GM12878 (cell line): Measurements from ENCODE around the gene SMARCA4. TPM values are rescaled to one million over a fixed set of nuclear protein-coding genes. Genes with fewer than 3 reads are reported as not detected.

Experiments
- ATAC-seq: fragments of 200-7000 bp; cut with Tn5 transposase; 3 replicates; pipeline ENCODE4 v1.9.1; 2020; ENCODE audit warnings: mild to moderate bottlenecking, moderate library complexity
- BruUV-seq: library from RNA; stranded (reverse); fragments of 400-500 nt; replicated peaks from 2 replicates; lab custom pipeline; 2021; lab: Mats Ljungman, UMichigan
- CTCF ChIA-PET: fragments of 300-600 bp; sonication (Branson Sonifier 250); formaldehyde crosslinking; extraction: SDS; loops from one replicate; lab custom pipeline; 2021; ENCODE audit warnings: inconsistent platforms; lab: Yijun Ruan, JAX
- POLR2A ChIA-PET: fragments of 350-600 bp; formaldehyde crosslinking; extraction: SDS; loops from one replicate; lab custom pipeline; 2021; ENCODE audit warnings: inconsistent platforms; lab: Charles Lee
- RAD21 ChIA-PET: fragments of 300-600 bp; sonication (Branson Sonifier 250); formaldehyde crosslinking; loops from one replicate; lab custom pipeline; 2023; ENCODE audit warnings: antibody characterized with exemption; ENCODE audit not compliant: unreplicated experiment; lab: Charles Lee
- SMC1A ChIA-PET: fragments of 300-600 bp; sonication (Branson Sonifier 250); formaldehyde crosslinking; loops from one replicate; lab custom pipeline; 2023; ENCODE audit not compliant: unreplicated experiment, uncharacterized antibody; lab: Charles Lee
- DNase-seq: peaks from one replicate; pipeline ENCODE4 v3.0.0-alpha.2; 2011; ENCODE audit warnings: low read depth, low spot score
- FAIRE-seq: peaks from 3 replicates; lab custom pipeline; 2011; peaks lifted over from hg19 to GRCh38; lab: Jason Lieb, UNC
- H2AFZ ChIP-seq: 2 replicates; pipeline ENCODE4 v1.6.0; 2011; ENCODE audit warnings: low read depth, low read length, control low read depth; ENCODE audit not compliant: control insufficient read depth
- H3K27ac ChIP-seq: 2 replicates; pipeline ENCODE4 v1.5.1; 2011; ENCODE audit warnings: control low read depth; ENCODE audit not compliant: control insufficient read depth, insufficient read depth
- H3K27me3 ChIP-seq, 2 experiments: replicated peaks in 1 of 2; 2 replicates each; pipeline versions ENCODE4 v1.6.0 to v1.6.1; 2011; ENCODE audit warnings: low read length in 1 of 2; ENCODE audit not compliant: control insufficient read depth in 2 of 2, insufficient read depth in 2 of 2
- H3K36me3 ChIP-seq, 2 experiments: 2 replicates each; pipeline ENCODE4 v1.5.1; 2011; ENCODE audit warnings: low read length in 1 of 2; ENCODE audit not compliant: control insufficient read depth in 2 of 2, insufficient read depth in 2 of 2
- H3K4me1 ChIP-seq: 2 replicates; pipeline ENCODE4 v1.6.1; 2011; ENCODE audit warnings: mild to moderate bottlenecking, low read length, moderate library complexity, mixed read lengths; ENCODE audit not compliant: control insufficient read depth, insufficient read depth
- H3K4me2 ChIP-seq: 2 replicates; pipeline ENCODE4 v1.6.0; 2011; ENCODE audit warnings: control low read depth; ENCODE audit not compliant: control insufficient read depth, insufficient read depth
- H3K4me3 ChIP-seq: fragments of 200-600 bp; sonication (generic); 2 replicates; pipeline ENCODE4 v1.5.1; 2016
- H3K79me2 ChIP-seq: 2 replicates; pipeline ENCODE4 v1.6.0; 2011; ENCODE audit warnings: low read length; ENCODE audit not compliant: control insufficient read depth, insufficient read depth
- H3K9ac ChIP-seq: 2 replicates; pipeline ENCODE4 v1.8.0; 2011; ENCODE audit warnings: low read length, control low read depth, mixed read lengths; ENCODE audit not compliant: control insufficient read depth, insufficient read depth
- H3K9me3 ChIP-seq: replicated peaks from 3 replicates; pipeline ENCODE4 v1.5.1; 2011; ENCODE audit warnings: mild to moderate bottlenecking, low read length; ENCODE audit not compliant: control insufficient read depth, insufficient read depth
- H4K20me1 ChIP-seq: 2 replicates; pipeline ENCODE4 v1.6.0; 2011; ENCODE audit not compliant: control insufficient read depth, insufficient read depth
- ATF7 ChIP-seq: fragments of 450-650 bp; IDR thresholded peaks from 2 replicates; pipeline ENCODE4 v1.6.1; 2016; ENCODE audit warnings: low read depth, mild to moderate bottlenecking
- EED ChIP-seq: sonication (generic); IDR thresholded peaks from 2 replicates; pipeline ENCODE4 v1.6.1; 2016; ENCODE audit warnings: antibody characterized with exemption, low read depth
- ESRRA ChIP-seq: IDR thresholded peaks from 2 replicates; pipeline ENCODE4 v1.6.1; 2012; ENCODE audit warnings: mild to moderate bottlenecking, low read length, improper control_type of control experiment
- JUND ChIP-seq: IDR thresholded peaks from 2 replicates; pipeline ENCODE4 v1.6.1; 2012; ENCODE audit warnings: low read depth, mild to moderate bottlenecking, low read length, improper control_type of control experiment, moderate library complexity
- LARP7 ChIP-seq: fragments of 450-650 bp; IDR thresholded peaks from 2 replicates; pipeline ENCODE4 v1.6.1; 2017; ENCODE audit warnings: mild to moderate bottlenecking
- MEF2A ChIP-seq: IDR thresholded peaks from 2 replicates; pipeline ENCODE4 v1.6.1; 2011; ENCODE audit warnings: low read depth, mild to moderate bottlenecking, low read length, moderate library complexity; ENCODE audit not compliant: insufficient read depth
- MTA2 ChIP-seq: fragments of 450-650 bp; IDR thresholded peaks from 2 replicates; pipeline ENCODE4 v1.6.1; 2016; ENCODE audit warnings: low read depth, mild to moderate bottlenecking, moderate library complexity
- NR2C1 ChIP-seq: fragments of 450-650 bp; IDR thresholded peaks from 2 replicates; pipeline ENCODE4 v1.6.1; 2017; ENCODE audit warnings: antibody characterized with exemption, mild to moderate bottlenecking, moderate library complexity
- SIN3A ChIP-seq: IDR thresholded peaks from 2 replicates; pipeline ENCODE4 v1.6.1; 2012; ENCODE audit warnings: low read depth, low read length, improper control_type of control experiment
- SMARCA5 ChIP-seq: fragments of 450-650 bp; IDR thresholded peaks from 2 replicates; pipeline ENCODE4 v1.6.1; 2017; ENCODE audit warnings: mild to moderate bottlenecking
- TCF12 ChIP-seq: IDR thresholded peaks from 2 replicates; pipeline ENCODE4 v1.6.1; 2011; ENCODE audit warnings: low read depth, mild to moderate bottlenecking, low read length
- TCF7 ChIP-seq: IDR thresholded peaks from 2 replicates; pipeline ENCODE4 v1.6.1; 2014; ENCODE audit warnings: antibody characterized with exemption, borderline replicate concordance
- ZNF207 ChIP-seq: fragments of 450-650 bp; IDR thresholded peaks from 2 replicates; pipeline ENCODE4 v1.6.1; 2014; ENCODE audit warnings: antibody characterized with exemption, mild to moderate bottlenecking, borderline replicate concordance
- WGBS: methylation state at CpG from one replicate; pipeline ENCODE4 v1.1.6; 2016; ENCODE audit warnings: low lambda C conversion rate; ENCODE audit not compliant: insufficient replicate concordance, insufficient coverage; ENCODE audit errors: missing lambda C conversion rate; 5-methylcytosine and 5-hydroxymethylcytosine counted together
- in situ Hi-C: fragments of 300-500 bp; cut with MboI; formaldehyde crosslinking; loops from 9 replicates; pipeline ENCODE4 v1.14.3; 2018; ENCODE audit warnings: mixed read lengths
- intact Hi-C: fragments of 100-400 bp; cut with micrococcal nuclease; formaldehyde crosslinking; loops from one replicate; pipeline ENCODE4 v1.14.2; 2022; ENCODE audit not compliant: unreplicated experiment
- polyA plus RNA-seq, 11 experiments: library from polyadenylated mRNA; depleted of rRNA in 4 of 11; unstranded in 6 of 11; stranded (reverse) in 5 of 11; fragments of >200 nt; fragmentation: Nextera tagmentation in 4 of 11; fragmentation: Illumina TruSeq in 1 of 11; extraction: Ambion mirVana in 4 of 11; extraction: Trizol in 1 of 11; gene quantifications; 1 replicate in 1 of 11; 2 replicates in 10 of 11; pipeline versions ENCODE4 v1.2.1 to v1.2.3, GENCODE V29; 2011 to 2016; ENCODE audit warnings: inconsistent platforms in 2 of 11, missing spikeins in 2 of 11, low read depth in 1 of 11
- total RNA-seq, 4 experiments: library from RNA; depleted of rRNA in 3 of 4; stranded (reverse); fragments of >200 nt in 3 of 4; fragmentation: Illumina TruSeq in 1 of 4; extraction: Trizol in 1 of 4; gene quantifications; 2 replicates each; pipeline versions ENCODE4 v1.2.1 to v1.2.3, GENCODE V29; 2013 to 2021
- TF ChIP-seq, protein P1 (sequence below): fragments of 450-650 bp; IDR thresholded peaks from 2 replicates; pipeline ENCODE4 v1.6.1; 2017; ENCODE audit warnings: mild to moderate bottlenecking, moderate library complexity
- TF ChIP-seq, protein P2 (sequence below): fragments of 450-650 bp; formaldehyde crosslinking; IDR thresholded peaks from 2 replicates; pipeline ENCODE4 v1.4.0; 2020; ENCODE audit warnings: mild to moderate bottlenecking, moderate library complexity
- TF ChIP-seq, protein P3 (sequence below): IDR thresholded peaks from 2 replicates; pipeline ENCODE4 v1.6.1; 2012; ENCODE audit warnings: low read depth, low read length, improper control_type of control experiment

Gene SMARCA4
- total and polyA plus RNA-seq, 10 of the 15 experiments (the other 5 are each of a cell fraction or from before 2014, with no cell fraction given) = 22.4 to 175 (median 57.4) TPM

DNA sequence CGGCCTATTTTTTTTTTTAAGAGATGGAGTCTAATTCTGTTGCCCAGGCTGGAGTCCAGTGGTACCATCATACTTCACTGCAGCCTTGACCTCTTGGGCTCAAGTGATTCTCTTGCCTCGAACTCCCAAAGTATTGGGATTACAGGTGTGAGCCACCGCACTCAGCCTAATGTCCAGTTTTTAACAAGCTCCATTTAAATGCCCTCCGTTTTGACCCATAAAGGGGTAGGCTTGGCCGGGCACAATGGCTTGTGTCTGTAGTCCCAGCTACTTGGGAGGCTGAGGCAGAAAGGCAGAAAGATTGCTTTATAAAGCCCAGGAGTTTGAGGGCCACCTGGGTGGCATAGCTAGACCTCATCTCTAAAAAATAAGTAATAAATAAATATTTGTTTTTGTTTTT is 140.2 kb downstream of the SMARCA4 start:
- no TSS peak for BruUV-seq
- intact Hi-C loops (no loop called here), in situ Hi-C loops (no loop called here)
- Histone ChIP-seq H4K20me1 (no peaks in the 10 kb centered on the region; the same call in none of the 2 replicates), H3K4me3 (no peak overlapping the region), H3K4me1 (peaks cover 5% of the 10 kb centered on the region), H3K36me3 (peaks cover 20 to 36% of the 10 kb centered on the region in 2 experiments), H2AFZ (no peak overlapping the region), H3K9me3 (no peaks in the 10 kb centered on the region), H3K27me3 (no peaks in the 10 kb centered on the region), H3K9ac (no peak overlapping the region)
- RAD21 ChIA-PET = no interaction called here
- no peak for ATAC-seq
- POLR2A ChIA-PET = interaction anchor here (0.5 kb wide), 1 partner anchor 57 kb away, joined by 3 read pairs; no protein-coding TSS in a partner anchor
- no peak for DNase-seq
- FAIRE-seq = no peak
- TF ChIP-seq, protein P1, sequence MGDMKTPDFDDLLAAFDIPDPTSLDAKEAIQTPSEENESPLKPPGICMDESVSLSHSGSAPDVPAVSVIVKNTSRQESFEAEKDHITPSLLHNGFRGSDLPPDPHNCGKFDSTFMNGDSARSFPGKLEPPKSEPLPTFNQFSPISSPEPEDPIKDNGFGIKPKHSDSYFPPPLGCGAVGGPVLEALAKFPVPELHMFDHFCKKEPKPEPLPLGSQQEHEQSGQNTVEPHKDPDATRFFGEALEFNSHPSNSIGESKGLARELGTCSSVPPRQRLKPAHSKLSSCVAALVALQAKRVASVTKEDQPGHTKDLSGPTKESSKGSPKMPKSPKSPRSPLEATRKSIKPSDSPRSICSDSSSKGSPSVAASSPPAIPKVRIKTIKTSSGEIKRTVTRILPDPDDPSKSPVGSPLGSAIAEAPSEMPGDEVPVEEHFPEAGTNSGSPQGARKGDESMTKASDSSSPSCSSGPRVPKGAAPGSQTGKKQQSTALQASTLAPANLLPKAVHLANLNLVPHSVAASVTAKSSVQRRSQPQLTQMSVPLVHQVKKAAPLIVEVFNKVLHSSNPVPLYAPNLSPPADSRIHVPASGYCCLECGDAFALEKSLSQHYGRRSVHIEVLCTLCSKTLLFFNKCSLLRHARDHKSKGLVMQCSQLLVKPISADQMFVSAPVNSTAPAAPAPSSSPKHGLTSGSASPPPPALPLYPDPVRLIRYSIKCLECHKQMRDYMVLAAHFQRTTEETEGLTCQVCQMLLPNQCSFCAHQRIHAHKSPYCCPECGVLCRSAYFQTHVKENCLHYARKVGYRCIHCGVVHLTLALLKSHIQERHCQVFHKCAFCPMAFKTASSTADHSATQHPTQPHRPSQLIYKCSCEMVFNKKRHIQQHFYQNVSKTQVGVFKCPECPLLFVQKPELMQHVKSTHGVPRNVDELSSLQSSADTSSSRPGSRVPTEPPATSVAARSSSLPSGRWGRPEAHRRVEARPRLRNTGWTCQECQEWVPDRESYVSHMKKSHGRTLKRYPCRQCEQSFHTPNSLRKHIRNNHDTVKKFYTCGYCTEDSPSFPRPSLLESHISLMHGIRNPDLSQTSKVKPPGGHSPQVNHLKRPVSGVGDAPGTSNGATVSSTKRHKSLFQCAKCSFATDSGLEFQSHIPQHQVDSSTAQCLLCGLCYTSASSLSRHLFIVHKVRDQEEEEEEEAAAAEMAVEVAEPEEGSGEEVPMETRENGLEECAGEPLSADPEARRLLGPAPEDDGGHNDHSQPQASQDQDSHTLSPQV = no peak
- TF ChIP-seq ZNF207 (no peak), TCF7 (no peak), TCF12 (no peak), SIN3A (no peak), LARP7 (no peak), NR2C1 (no peak), ESRRA (no peak), ATF7 (no peak), MTA2 (no peak), EED (no peak), MEF2A (no peak), SMARCA5 (no peak), JUND (no peak)
- TF ChIP-seq, protein P2, sequence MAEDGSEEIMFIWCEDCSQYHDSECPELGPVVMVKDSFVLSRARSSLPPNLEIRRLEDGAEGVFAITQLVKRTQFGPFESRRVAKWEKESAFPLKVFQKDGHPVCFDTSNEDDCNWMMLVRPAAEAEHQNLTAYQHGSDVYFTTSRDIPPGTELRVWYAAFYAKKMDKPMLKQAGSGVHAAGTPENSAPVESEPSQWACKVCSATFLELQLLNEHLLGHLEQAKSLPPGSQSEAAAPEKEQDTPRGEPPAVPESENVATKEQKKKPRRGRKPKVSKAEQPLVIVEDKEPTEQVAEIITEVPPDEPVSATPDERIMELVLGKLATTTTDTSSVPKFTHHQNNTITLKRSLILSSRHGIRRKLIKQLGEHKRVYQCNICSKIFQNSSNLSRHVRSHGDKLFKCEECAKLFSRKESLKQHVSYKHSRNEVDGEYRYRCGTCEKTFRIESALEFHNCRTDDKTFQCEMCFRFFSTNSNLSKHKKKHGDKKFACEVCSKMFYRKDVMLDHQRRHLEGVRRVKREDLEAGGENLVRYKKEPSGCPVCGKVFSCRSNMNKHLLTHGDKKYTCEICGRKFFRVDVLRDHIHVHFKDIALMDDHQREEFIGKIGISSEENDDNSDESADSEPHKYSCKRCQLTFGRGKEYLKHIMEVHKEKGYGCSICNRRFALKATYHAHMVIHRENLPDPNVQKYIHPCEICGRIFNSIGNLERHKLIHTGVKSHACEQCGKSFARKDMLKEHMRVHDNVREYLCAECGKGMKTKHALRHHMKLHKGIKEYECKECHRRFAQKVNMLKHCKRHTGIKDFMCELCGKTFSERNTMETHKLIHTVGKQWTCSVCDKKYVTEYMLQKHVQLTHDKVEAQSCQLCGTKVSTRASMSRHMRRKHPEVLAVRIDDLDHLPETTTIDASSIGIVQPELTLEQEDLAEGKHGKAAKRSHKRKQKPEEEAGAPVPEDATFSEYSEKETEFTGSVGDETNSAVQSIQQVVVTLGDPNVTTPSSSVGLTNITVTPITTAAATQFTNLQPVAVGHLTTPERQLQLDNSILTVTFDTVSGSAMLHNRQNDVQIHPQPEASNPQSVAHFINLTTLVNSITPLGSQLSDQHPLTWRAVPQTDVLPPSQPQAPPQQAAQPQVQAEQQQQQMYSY (CRISPR knock-in tag) = no peak
- TF ChIP-seq, protein P3, sequence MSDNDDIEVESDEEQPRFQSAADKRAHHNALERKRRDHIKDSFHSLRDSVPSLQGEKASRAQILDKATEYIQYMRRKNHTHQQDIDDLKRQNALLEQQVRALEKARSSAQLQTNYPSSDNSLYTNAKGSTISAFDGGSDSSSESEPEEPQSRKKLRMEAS = no peak
- TF ChIP-seq, all 136 proteins: peak for 0
- Histone ChIP-seq H3K4me2 (no peak overlapping the region), H3K79me2 (peaks cover 30% of the 10 kb centered on the region), H3K27ac (no peak overlapping the region)
- WGBS = 98% methylated on average over 5 of the region's 5 CpGs
- SMC1A ChIA-PET = interaction anchor here (0.7 to 1.4 kb wide), 3 partner anchors 8 to 399 kb away, joined by 3 to 5 read pairs (median 4); partner anchors contain the start of gene LDLR
- CTCF ChIA-PET = interaction anchor here (1.0 kb wide), 1 partner anchor 25 kb away, joined by 5 read pairs; no protein-coding TSS in a partner anchor
